H1 (cell line): ENCODE data around the gene DCHS1. TPM values are rescaled to one million over a fixed set of nuclear protein-coding genes. Genes with fewer than 3 reads are reported as not detected.

ENCODE experiments used
- CHD2 ChIP-seq: IDR thresholded peaks from 2 replicates; pipeline ENCODE4 v1.6.1; 2012; ENCODE audit warnings: low read length, improper control_type of control experiment
- CTBP2 ChIP-seq: IDR thresholded peaks from 2 replicates; pipeline ENCODE4 v1.7.0; 2011; ENCODE audit warnings: borderline replicate concordance, mild to moderate bottlenecking, moderate library complexity, mixed read lengths, low read length; ENCODE audit not compliant: insufficient read depth, insufficient read length
- E2F6 ChIP-seq: IDR thresholded peaks from 2 replicates; pipeline ENCODE4 v1.6.1; 2012; ENCODE audit warnings: inconsistent platforms
- SP1 ChIP-seq: IDR thresholded peaks from 2 replicates; pipeline ENCODE4 v1.6.1; 2011; ENCODE audit warnings: low read depth, low read length
- polyA plus RNA-seq, 7 experiments: library from polyadenylated mRNA; depleted of rRNA in 3 of 7; stranded (reverse) in 5 of 7; unstranded in 2 of 7; fragments of >200 nt in 5 of 7; fragments of 200-250 nt in 2 of 7; gene quantifications; 1 replicate in 5 of 7; 2 replicates in 1 of 7; 4 replicates in 1 of 7; pipeline versions ENCODE4 v1.2.1 to v1.2.3, GENCODE V29; 2011 to 2013; ENCODE audit warnings: missing spikeins in 2 of 7, mixed read lengths in 2 of 7
- total RNA-seq: library from RNA; stranded (reverse); fragmentation: NEBNext Ultra II Directional; extraction: Animal tissue kit (Norgen Biotek cat#: 25700); gene quantifications from 2 replicates; pipeline ENCODE4 v1.2.1, GENCODE V29; 2021

Gene DCHS1
- total and polyA plus RNA-seq, 2 of the 8 experiments (the other 6 are each of a cell fraction or from before 2014, with no cell fraction given): 8.2 to 10.5 TPM

GRCh38 chr11:6625832-6626420 is 29.7 kb downstream of the DCHS1 start (continued):
- TF ChIP-seq E2F6: no peak
- no peak for TF ChIP-seq SP1
- no peak for TF ChIP-seq CHD2
- no peak for TF ChIP-seq CTBP2
